Adrenal gland (tissue), 12 donors: ENCODE measurements around the gene FAM120B. TPM values are rescaled to one million over a fixed set of nuclear protein-coding genes. Genes with fewer than 3 reads are reported as not detected.

ENCODE experiments used
- DNase-seq, 7 donors: peaks; one replicate each; pipeline ENCODE4 v3.0.0-alpha.2; 2019 to 2020
- H3K27ac ChIP-seq, 5 donors: fragments of 200-600 bp; sonication (generic) in 4 of 5; 1 replicate in 3 of 5; 2 replicates in 2 of 5; pipeline versions ENCODE4 v1.5.1 to v1.8.0; 2016 to 2020; ENCODE audit warnings: mild to moderate bottlenecking in 1 of 5
- H3K27me3 ChIP-seq: fragments of 200-600 bp; 2 replicates; pipeline ENCODE4 v1.8.0; 2021
- H3K36me3 ChIP-seq, 2 donors: fragments of 200-600 bp; replicated peaks in 1 of 2; 1 replicate in 1 of 2; 2 replicates in 1 of 2; pipeline versions ENCODE4 v1.5.1 to v1.8.0; 2018 to 2022
- H3K4me1 ChIP-seq, 2 donors: fragments of 200-600 bp; replicated peaks in 1 of 2; 1 replicate in 1 of 2; 2 replicates in 1 of 2; pipeline versions ENCODE4 v1.5.1 to v1.8.0; 2018 to 2021
- H3K4me3 ChIP-seq, 4 donors: fragments of 200-600 bp; sonication (generic) in 3 of 4; one replicate each; pipeline ENCODE4 v1.5.1; 2016 to 2018
- H3K9me3 ChIP-seq, 3 donors: fragments of 200-600 bp; sonication (generic) in 1 of 3; replicated peaks in 1 of 3; 1 replicate in 2 of 3; 2 replicates in 1 of 3; pipeline versions ENCODE4 v1.5.1 to v1.8.0; 2016 to 2021
- POLR2A ChIP-seq, 2 donors: fragments of 450-650 bp; IDR thresholded peaks; one replicate each; pipeline ENCODE4 v1.6.1; 2017; ENCODE audit warnings: antibody characterized with exemption in 2 of 2, mild to moderate bottlenecking in 2 of 2, moderate library complexity in 1 of 2
- WGBS, 4 donors: extraction: QIAGEN DNeasy Blood & Tissue Kit in 2 of 4; methylation state at CpG; one replicate each; pipeline versions ENCODE4 v1.1.5 to v1.1.7; 2013 to 2017; 5-methylcytosine and 5-hydroxymethylcytosine counted together
- intact Hi-C, 2 donors: fragments of 100-400 bp; cut with DNase I; formaldehyde crosslinking; loops; one replicate each; pipeline versions ENCODE4 v1.14.1 to v1.15.0; 2022 to 2023
- polyA plus RNA-seq, 3 donors: library from polyadenylated mRNA; stranded (reverse); fragments of 200-250 nt in 2 of 3; fragments of 350-450 nt in 1 of 3; fragmentation: Illumina TruSeq in 1 of 3; extraction: RNeasy Lipid Tissue Mini Kit (QIAGEN cat#74804) in 1 of 3; gene quantifications; one replicate each; pipeline ENCODE4 v1.2.3, GENCODE V29; 2013 to 2014
- total RNA-seq, 9 donors: library from RNA; depleted of rRNA in 4 of 9; stranded (reverse); fragments of >200 nt in 4 of 9; fragments of 120-200 nt in 1 of 9; fragmentation: NEBNext Ultra II Directional in 1 of 9; extraction: Animal tissue kit (Norgen Biotek cat#: 25700) in 1 of 9; gene quantifications; one replicate each; pipeline versions ENCODE4 v1.1.0 to v1.2.4, GENCODE V29; 2013 to 2023
- TF ChIP-seq, protein P1 (sequence below), 6 experiments: fragments of 450-650 bp in 4 of 6; fragments of 200-600 bp in 2 of 6; sonication (generic) in 1 of 6; IDR thresholded peaks; 1 replicate in 5 of 6; 2 replicates in 1 of 6; pipeline versions ENCODE4 v1.5.1 to v1.8.0; 2016 to 2021; ENCODE audit warnings: antibody characterized with exemption in 6 of 6, mild to moderate bottlenecking in 2 of 6, moderate library complexity in 1 of 6
- donor health status: healthy with polysubstance abuse.
- donor health status: Bipolar disorder and iron deficiency.
- donor health status: DM: yes; HTN: yes; CAD: no.
- donor health status: DM: no; HTN: no; CAD: no.
- donor health status: DM: no; HTN: no; CAD: no.
- donor health status: DM: yes; HTN: yes; CAD: no.

The FAM120B gene
- total and polyA plus RNA-seq, 12 donors = 12.4 to 42.0 (median 27.4) TPM

DNA sequence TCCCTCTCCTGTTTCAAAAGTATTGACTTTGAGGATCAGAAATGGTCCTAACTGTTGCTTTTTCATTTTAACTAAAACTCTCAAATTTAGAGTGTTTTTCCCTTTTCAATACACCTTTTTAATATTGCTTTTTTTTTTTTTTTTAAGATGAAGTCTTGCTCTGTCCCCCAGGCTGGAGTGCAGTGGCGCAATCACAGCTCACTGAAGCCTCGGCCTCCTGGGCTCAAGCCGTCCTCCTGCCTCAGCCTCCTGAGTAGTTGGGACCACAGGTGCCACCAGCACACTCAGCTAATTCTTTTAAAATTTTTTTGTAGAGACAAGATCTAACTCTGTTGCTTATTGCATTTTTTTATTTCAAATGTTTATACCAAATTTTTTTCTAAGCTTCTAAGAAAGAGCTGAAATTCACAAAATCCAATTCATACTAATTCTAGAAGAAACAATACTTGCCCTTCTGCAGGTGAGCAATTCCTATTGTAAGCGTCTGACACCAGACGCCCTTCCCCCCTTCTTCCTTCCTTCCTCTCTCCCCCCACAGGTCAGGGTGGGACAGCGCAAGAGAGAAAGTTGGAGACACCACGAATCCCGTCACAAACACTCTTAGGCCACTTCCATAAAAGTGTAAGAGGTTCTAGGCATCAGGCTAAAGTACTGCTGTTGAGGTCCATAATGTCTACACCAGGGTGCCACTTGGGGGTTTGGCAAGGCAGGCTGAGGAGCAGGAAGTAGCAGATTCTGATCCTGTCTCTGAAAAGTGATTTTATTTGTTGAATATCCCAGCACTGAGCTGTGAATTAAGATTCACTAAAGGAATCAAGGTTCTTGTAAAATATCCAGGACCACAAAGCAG is 28.4 kb upstream of the FAM120B start:
- no peaks in the 10 kb centered on the region for H3K27me3 ChIP-seq
- no peaks in the 10 kb centered on the region for H3K9me3 ChIP-seq
- peaks cover 0 to 2% of the 10 kb centered on the region in 2 donors for H3K36me3 ChIP-seq
- peak overlapping the region in 2 of 5 donors; percentile 38 to 82 for H3K27ac ChIP-seq
- intact Hi-C loops = no loop called here
- H3K4me1 ChIP-seq = peaks cover 0 to 14% of the 10 kb centered on the region in 2 donors
- no peak for DNase-seq
- no peak overlapping the region for H3K4me3 ChIP-seq
- TF ChIP-seq, protein P1, sequence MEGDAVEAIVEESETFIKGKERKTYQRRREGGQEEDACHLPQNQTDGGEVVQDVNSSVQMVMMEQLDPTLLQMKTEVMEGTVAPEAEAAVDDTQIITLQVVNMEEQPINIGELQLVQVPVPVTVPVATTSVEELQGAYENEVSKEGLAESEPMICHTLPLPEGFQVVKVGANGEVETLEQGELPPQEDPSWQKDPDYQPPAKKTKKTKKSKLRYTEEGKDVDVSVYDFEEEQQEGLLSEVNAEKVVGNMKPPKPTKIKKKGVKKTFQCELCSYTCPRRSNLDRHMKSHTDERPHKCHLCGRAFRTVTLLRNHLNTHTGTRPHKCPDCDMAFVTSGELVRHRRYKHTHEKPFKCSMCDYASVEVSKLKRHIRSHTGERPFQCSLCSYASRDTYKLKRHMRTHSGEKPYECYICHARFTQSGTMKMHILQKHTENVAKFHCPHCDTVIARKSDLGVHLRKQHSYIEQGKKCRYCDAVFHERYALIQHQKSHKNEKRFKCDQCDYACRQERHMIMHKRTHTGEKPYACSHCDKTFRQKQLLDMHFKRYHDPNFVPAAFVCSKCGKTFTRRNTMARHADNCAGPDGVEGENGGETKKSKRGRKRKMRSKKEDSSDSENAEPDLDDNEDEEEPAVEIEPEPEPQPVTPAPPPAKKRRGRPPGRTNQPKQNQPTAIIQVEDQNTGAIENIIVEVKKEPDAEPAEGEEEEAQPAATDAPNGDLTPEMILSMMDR (IDR thresholded peaks at IDR 0.05) = no peak
- no peak for TF ChIP-seq POLR2A (IDR thresholded peaks at IDR 0.05)
- 80 to 89% (median 83%) methylated on average over 8 of the region's 8 CpGs for WGBS, 4 donors

DNA sequence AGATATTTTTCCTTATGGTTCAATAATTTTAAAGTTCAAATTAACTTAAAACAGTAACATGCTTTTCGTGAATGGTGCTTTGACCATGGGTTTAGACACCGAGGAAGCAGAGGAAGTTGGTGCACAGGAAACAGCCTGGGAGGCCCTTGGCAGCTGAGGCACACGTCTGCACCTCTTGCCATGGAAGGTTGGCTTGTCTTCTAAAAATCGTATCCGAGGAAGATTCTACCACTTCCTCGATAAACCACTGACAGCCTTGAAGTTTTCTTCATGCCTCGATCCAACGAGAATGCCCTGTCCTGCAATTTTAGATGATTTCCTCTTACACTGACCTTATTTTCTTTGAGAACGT is 27.8 kb upstream of the FAM120B start:
- Histone ChIP-seq H3K4me3 (no peak overlapping the region), H3K9me3 (no peaks in the 10 kb centered on the region), H3K27me3 (no peaks in the 10 kb centered on the region), H3K36me3 (peaks cover 0 to 8% of the 10 kb centered on the region in 2 donors), H3K27ac (peak overlapping the region in 2 of 5 donors; percentile 38 to 82), H3K4me1 (peaks cover 0 to 14% of the 10 kb centered on the region in 2 donors)
- intact Hi-C loops = no loop called here
- TF ChIP-seq, protein P1 (IDR thresholded peaks at IDR 0.05) = no peak
- DNase-seq = no peak
- 52 to 71% (median 55%) methylated on average over 9 of the region's 9 CpGs for WGBS, 4 donors

DNA sequence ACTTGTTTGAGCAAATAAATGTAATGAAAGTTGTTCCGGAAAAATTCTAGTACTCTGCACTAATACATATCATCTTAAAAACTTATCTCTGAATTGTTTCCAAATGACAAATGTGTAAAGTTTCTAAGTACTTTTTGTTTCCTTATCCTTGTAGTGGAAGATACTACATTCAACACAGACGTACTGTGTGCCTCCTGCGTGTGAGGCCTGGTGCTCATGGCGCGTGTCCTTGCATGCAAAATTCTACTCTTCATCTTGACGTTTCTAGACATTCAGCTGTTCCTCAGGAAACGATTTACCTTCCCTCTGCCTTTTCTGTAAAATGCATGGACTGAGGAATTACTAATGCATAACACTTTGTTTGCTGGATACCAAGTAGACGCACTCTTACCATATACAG is 27.1 kb upstream of the FAM120B start:
- Histone ChIP-seq H3K9me3 (no peaks in the 10 kb centered on the region), H3K27ac (peak overlapping the region in 2 of 5 donors; percentile 20 to 82), H3K27me3 (no peaks in the 10 kb centered on the region), H3K4me1 (peaks cover 0 to 14% of the 10 kb centered on the region in 2 donors), H3K4me3 (no peak overlapping the region), H3K36me3 (peaks cover 0 to 13% of the 10 kb centered on the region in 2 donors)
- 88 to 91% (median 90%) methylated on average over 8 of the region's 8 CpGs for WGBS, 4 donors
- intact Hi-C loops = no loop called here
- TF ChIP-seq, protein P1 (IDR thresholded peaks at IDR 0.05) = no peak
- no peak for TF ChIP-seq POLR2A (IDR thresholded peaks at IDR 0.05)
- no peak for DNase-seq

DNA sequence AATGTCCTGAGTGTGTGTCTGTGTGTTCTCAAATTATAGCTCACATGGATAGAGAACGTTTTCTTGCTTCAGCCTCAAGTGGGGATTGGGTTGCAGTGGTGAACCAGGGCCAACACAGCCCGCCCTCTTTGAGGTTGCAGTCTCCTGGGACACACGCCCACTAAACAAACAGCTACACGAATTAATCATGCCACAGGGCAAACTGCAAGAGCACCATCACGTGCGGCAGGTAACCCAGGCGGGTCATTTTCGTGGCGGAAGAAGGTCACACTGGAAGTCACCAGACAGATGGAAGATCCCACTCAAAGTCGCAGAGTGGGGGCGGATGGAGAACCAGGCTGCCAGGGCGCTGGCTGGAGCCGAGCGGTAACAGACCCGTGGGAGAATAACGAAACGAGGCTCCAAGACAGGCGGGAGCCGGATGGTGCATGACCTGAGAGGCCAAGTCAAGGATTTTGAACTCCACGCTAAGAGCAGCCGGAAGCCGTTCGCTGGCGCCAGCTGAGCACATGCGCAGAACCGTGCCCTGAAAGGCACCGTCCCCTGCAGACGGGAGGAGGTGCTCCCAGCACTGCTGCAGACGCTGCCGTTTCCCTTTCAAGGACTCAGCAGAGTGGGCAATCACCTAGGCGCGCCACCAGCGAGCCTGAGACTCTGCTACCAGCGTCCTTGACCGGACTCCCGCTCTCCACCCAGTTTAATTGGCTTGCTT is 26.4 kb upstream of the FAM120B start:
- peak; percentile 72 to 89 (median 86) for DNase-seq
- Histone ChIP-seq H3K9me3 (no peaks in the 10 kb centered on the region), H3K27me3 (no peaks in the 10 kb centered on the region), H3K4me3 (peak overlapping the region in 1 of 4 donors; percentile 40), H3K36me3 (peaks cover 0 to 20% of the 10 kb centered on the region in 2 donors), H3K4me1 (peaks cover 0 to 14% of the 10 kb centered on the region in 2 donors), H3K27ac (peak overlapping the region in 3 of 5 donors; percentile 20 to 82 (median 59))
- intact Hi-C loops = no loop called here
- peak in 1 of 2 donors; percentile 57 for TF ChIP-seq POLR2A (IDR thresholded peaks at IDR 0.05)
- TF ChIP-seq, protein P1 (IDR thresholded peaks at IDR 0.05) = peak in 1 of 6 experiments; percentile 6
- 28 to 61% (median 45%) methylated on average over 14 to 36 of the region's 36 CpGs for WGBS, 4 donors
